Pericardium fibroblast (primary cell): ENCODE measurements around the gene MLKL. TPM values are rescaled to one million over a fixed set of nuclear protein-coding genes. Genes with fewer than 3 reads are reported as not detected.

Experiments used
- total RNA-seq: library from RNA; depleted of rRNA; stranded (reverse); fragments of >200 nt; gene quantifications from 2 replicates; pipeline ENCODE4 v1.2.3, GENCODE V29; 2015

MLKL gene
- total RNA-seq = 2.8 and 4.6 TPM in 2 replicates

DNA sequence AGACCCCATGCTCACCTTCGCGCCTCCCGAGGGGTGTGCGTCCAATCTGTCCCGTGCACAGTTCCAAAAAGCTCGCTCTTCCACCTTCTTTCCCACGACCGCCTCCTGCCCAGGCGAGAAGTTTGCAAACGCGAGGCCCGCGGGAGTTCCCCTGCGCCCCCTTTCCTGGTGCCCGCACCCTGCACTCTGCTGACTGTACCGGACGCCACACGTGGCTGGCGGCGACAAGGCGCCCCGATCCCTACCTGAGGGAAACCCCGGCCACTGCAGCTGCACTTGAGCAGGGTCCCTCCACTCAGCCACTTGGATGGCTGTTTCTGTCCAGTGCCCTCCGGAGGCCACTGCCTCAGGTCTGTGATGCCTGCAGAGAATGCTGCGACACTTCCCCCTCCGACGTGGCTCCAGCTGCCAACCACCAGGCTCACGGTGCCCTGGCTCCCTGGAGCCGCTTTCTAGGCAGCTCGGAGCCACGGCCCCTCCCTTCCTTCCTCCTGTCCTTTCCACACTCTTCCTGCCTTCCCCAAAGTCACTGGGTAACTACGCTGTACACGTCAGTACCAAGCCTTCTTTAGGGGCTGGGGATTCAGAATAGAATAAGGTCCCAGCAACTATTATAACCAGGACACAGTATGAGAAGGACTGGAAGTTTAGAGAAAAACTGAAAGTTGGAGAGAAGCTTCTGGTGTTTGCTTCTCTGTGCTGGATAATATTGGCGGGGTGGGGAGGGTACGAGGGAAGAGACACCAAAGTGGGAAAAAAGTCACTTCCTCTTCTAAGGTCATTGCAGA is at the start of gene MLKL:
TSS of gene MLKL (minus strand) at position 425 of the 788 bp plus-strand sequence. CDS start 5,105 bp downstream, outside the sequence.

DNA sequence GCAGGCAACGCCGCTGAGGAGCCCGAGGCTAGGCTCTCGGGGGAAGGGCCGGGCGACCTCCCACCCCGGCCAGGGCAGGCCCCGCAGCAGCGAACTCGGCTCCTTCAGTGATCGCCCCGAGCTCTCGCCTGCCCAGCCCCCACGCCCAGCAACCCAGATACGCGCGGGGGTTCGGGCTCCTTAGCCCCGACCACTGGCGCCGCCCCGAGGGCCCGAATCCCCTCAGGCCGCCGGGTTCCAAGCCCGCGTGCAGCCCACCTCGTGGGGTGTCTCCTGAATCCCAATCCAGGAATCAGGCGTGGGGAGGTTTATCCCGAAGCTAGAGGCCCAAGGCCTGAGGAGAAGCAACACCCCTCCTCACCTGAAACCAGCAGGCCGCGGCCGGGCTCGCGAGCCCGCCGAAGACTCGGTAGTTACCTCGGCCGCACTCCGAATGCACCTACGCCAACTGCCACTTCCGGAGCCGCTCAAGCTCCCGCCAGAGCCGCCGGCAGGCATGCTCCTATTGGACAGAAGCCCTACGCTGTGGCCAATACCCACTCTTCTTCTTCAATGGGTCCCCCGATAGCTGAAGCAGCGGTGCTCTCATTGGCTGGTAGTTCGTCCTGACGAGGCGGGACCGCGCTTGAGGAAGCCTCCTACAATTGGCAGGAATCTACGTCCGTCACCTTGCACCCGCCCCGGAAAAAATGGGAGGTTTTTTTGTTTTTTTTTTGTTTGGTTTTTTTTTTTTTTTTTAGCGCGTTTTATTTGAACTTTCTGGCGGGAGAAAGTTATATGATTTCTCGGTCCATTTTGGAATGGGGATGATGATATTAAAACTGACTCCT is 34.0 kb downstream of the MLKL start, which contains the start of gene RFWD3:
TSS of gene RFWD3 (minus strand) at position 453 of the 830 bp plus-strand sequence. CDS start 5,428 bp downstream, outside the sequence.

Other genes with a start within 250 kb of the MLKL start
- 111 and 165 TPM in 2 replicates for gene GLG1, start 93.7 kb downstream of the MLKL start, total RNA-seq
- gene RFWD3, start 34.0 kb downstream of the MLKL start, total RNA-seq = 7.1 and 8.7 TPM in 2 replicates
- gene FA2H, start 74.0 kb upstream of the MLKL start, total RNA-seq = not detected in 2 replicates